ENCODE measurements around the gene PDCD4. TPM values are rescaled to one million over a fixed set of nuclear protein-coding genes. Genes with fewer than 3 reads are reported as not detected.
"Not testable (repeated sequence)": the region's sequence is repeated elsewhere in the genome, so short reads cannot be mapped to it uniquely, and the experiment has no call there.

The PDCD4 gene
- total and polyA plus RNA-seq, 5 donors from 2014 or later: 167 to 224 (median 204) TPM

DNA sequence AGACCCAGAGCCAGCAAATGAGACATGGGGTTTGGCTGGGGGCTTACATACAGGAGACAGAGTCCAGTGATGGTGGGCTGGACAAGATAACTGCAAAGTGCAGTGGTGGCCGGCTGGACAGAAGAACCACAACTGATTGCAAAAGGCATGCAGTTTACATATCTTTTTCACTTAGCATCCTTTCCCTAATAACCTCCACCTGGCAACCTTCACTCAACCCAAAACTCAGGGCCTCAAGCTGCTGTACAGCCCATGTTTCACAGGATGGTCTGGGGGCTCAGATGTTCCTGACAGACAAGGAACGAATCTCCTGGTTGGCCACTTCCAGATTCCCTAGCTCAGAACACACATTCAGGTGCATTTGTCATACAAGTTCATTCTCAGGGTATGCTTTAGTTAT, 7.8 kb upstream of the PDCD4 start:
- no peak for DNase-seq
- peak overlapping the region; percentile 97 to 100 (median 98) for H3K27ac Mint-ChIP-seq
- Histone ChIP-seq H3K9me3 (ENCODE audit: control insufficient read depth in 2 of 2, low read length in 2 of 2) (no peaks in the 10 kb centered on the region), H3K4me1 (ENCODE audit: control insufficient read depth, insufficient read depth, low read length, poor library complexity, severe bottlenecking) (peaks cover 100% of the 10 kb centered on the region), H3K27ac (ENCODE audit: insufficient read depth, low read length, poor library complexity, severe bottlenecking) (peak overlapping the region; percentile 97), H3K36me3 (ENCODE audit: control insufficient read depth, insufficient read depth, low read length) (no peaks in the 10 kb centered on the region), H3K4me3 (ENCODE audit: low read depth, low read length) (peak overlapping the region; percentile 74), H3K27me3 (ENCODE audit: control insufficient read depth, insufficient read depth, low read length) (no peaks in the 10 kb centered on the region)
- no peak for ATAC-seq (ENCODE audit: low read depth in 2 of 2)
- H3K36me3 Mint-ChIP-seq: no peaks in the 10 kb centered on the region
- no peaks in the 10 kb centered on the region for H3K9me3 Mint-ChIP-seq
- peaks cover 48 to 99% (median 81%) of the 10 kb centered on the region in 4 donors for H3K4me1 Mint-ChIP-seq
- H3K27me3 Mint-ChIP-seq: no peaks in the 10 kb centered on the region
- peak overlapping the region; percentile 1 to 84 (median 82) for H3K4me3 Mint-ChIP-seq

DNA sequence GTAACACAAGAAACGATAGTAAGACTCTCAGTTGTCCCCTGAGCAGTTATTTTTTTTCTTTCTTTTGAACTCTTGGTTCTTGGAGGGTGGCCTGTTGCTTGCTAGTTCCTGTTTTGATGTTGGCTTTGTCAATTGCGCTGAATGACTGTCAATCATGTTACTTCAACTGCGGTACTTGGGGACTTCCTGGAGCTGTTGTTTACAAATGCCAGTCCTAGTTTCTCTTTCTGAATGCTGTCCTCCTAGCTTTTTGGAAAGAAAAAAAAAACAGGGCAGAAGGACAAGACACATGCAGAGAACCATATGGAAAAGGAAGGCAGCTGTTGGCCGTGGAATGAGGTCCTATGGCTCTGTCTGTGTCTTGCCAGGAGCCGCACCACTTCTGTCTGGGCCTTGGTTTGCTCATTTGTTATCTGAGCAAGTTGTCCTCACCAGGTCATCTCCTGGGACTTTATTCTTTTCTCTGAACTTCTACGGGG, 7.0 kb upstream of the PDCD4 start:
- Histone ChIP-seq H3K4me1 (ENCODE audit: control insufficient read depth, insufficient read depth, low read length, poor library complexity, severe bottlenecking) (peaks cover 100% of the 10 kb centered on the region), H3K27ac (ENCODE audit: insufficient read depth, low read length, poor library complexity, severe bottlenecking) (peak overlapping the region; percentile 97), H3K36me3 (ENCODE audit: control insufficient read depth, insufficient read depth, low read length) (no peaks in the 10 kb centered on the region), H3K4me3 (ENCODE audit: low read depth, low read length) (peak overlapping the region; percentile 74), H3K9me3 (ENCODE audit: control insufficient read depth in 2 of 2, low read length in 2 of 2) (no peaks in the 10 kb centered on the region), H3K27me3 (ENCODE audit: control insufficient read depth, insufficient read depth, low read length) (no peaks in the 10 kb centered on the region)
- peaks cover 54 to 99% (median 84%) of the 10 kb centered on the region in 4 donors for H3K4me1 Mint-ChIP-seq
- peak overlapping the region; percentile 79 to 84 (median 84) for H3K4me3 Mint-ChIP-seq
- peaks cover 4% of the 10 kb centered on the region for H3K36me3 Mint-ChIP-seq
- peak overlapping the region; percentile 97 to 100 (median 98) for H3K27ac Mint-ChIP-seq
- H3K27me3 Mint-ChIP-seq: no peaks in the 10 kb centered on the region
- no peaks in the 10 kb centered on the region for H3K9me3 Mint-ChIP-seq
- DNase-seq (peak; percentile 57 to 95 (median 87)), ATAC-seq (ENCODE audit: low read depth in 2 of 2) (peak; percentile 81)

DNA sequence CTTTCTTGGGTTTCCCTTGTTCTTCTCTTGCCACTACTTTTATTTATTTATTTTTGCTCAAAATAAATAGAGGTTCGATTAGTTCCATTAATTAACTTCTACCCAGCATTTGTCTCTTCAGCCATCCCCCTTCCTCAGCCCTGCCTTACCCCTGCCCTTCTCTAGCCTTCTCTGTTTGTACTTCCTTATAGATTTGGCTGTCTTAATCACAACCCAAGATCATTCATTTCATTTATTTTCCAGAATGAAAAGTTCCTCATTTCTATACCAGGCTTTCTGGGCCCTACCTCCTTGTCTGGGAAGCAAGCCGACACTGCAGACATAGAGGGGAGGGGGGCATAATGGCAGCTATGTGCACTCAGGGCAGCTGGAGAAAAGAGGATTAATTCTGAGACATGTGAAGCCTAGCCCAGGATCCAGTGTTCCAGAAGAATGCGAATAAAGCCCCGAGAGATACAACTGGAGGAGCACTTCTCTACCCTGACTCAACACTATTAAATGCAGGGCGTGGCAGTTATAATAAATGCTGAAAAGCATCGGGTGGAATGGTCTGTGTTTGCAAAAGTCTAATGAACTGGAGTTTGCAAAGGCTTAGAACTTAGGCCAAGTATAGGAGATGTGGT, 6.4 kb upstream of the PDCD4 start:
- H3K27ac Mint-ChIP-seq: peak overlapping the region; percentile 97 to 100 (median 98)
- Histone ChIP-seq H3K36me3 (ENCODE audit: control insufficient read depth, insufficient read depth, low read length) (no peaks in the 10 kb centered on the region), H3K27ac (ENCODE audit: insufficient read depth, low read length, poor library complexity, severe bottlenecking) (peak overlapping the region; percentile 97), H3K27me3 (ENCODE audit: control insufficient read depth, insufficient read depth, low read length) (no peaks in the 10 kb centered on the region), H3K9me3 (ENCODE audit: control insufficient read depth in 2 of 2, low read length in 2 of 2) (no peaks in the 10 kb centered on the region), H3K4me1 (ENCODE audit: control insufficient read depth, insufficient read depth, low read length, poor library complexity, severe bottlenecking) (peaks cover 100% of the 10 kb centered on the region), H3K4me3 (ENCODE audit: low read depth, low read length) (peak overlapping the region; percentile 74)
- peak overlapping the region; percentile 79 to 84 (median 84) for H3K4me3 Mint-ChIP-seq
- no peak for ATAC-seq (ENCODE audit: low read depth in 2 of 2)
- peaks cover 4% of the 10 kb centered on the region for H3K36me3 Mint-ChIP-seq
- H3K27me3 Mint-ChIP-seq: no peaks in the 10 kb centered on the region
- H3K4me1 Mint-ChIP-seq: peaks cover 49 to 99% (median 84%) of the 10 kb centered on the region in 4 donors
- H3K9me3 Mint-ChIP-seq: no peaks in the 10 kb centered on the region
- DNase-seq: no peak

DNA sequence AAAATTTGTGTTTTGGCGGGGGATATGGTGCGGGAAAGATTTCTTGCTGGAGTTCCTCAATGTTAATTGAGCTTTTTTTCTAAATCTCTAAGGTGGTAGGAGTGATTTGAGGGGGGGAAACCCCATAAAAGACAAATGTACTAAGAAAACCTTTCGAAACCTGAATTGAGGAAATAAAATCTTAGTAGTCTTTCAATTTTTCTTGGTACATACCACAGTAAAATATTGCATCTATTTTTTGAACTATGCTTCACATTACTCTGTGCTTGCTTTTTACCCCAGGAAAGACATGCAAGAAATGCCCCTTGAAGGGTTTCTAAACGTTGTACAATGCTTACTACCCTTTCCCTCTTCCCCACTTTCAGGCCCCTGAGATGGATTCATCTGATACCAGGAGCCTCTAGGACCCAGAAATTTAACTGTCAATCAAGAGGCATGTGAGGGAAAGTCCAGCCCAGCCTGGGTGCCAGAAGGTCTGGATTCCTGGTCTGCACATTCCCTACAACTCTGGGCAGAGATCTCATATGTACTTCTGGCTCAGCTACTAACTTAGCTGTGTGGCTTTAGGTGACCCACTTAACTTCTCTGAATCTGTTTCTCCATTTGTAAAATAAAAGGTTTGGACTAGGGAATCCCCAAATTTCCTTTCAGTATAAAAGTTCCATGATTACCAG, 5.8 kb upstream of the PDCD4 start:
- H3K36me3 Mint-ChIP-seq: peaks cover 4% of the 10 kb centered on the region
- no peaks in the 10 kb centered on the region for H3K36me3 ChIP-seq (ENCODE audit: control insufficient read depth, insufficient read depth, low read length)
- H3K27ac ChIP-seq (ENCODE audit: insufficient read depth, low read length, poor library complexity, severe bottlenecking): peak overlapping the region; percentile 97
- H3K27ac Mint-ChIP-seq: peak overlapping the region; percentile 97 to 100 (median 98)
- peak in 1 of 3 donors; percentile 57 for DNase-seq
- no peaks in the 10 kb centered on the region for H3K27me3 Mint-ChIP-seq
- peaks cover 0 to 1% (median 0%) of the 10 kb centered on the region in 7 donors for H3K9me3 Mint-ChIP-seq
- no peak for ATAC-seq (ENCODE audit: low read depth in 2 of 2)
- no peaks in the 10 kb centered on the region for H3K27me3 ChIP-seq (ENCODE audit: control insufficient read depth, insufficient read depth, low read length)
- H3K4me3 Mint-ChIP-seq: peak overlapping the region; percentile 27 to 84 (median 82)
- H3K4me1 ChIP-seq (ENCODE audit: control insufficient read depth, insufficient read depth, low read length, poor library complexity, severe bottlenecking): peaks cover 100% of the 10 kb centered on the region
- H3K4me3 ChIP-seq (ENCODE audit: low read depth, low read length): peak overlapping the region; percentile 74
- no peaks in the 10 kb centered on the region for H3K9me3 ChIP-seq (ENCODE audit: control insufficient read depth in 2 of 2, low read length in 2 of 2)
- H3K4me1 Mint-ChIP-seq: peaks cover 48 to 99% (median 84%) of the 10 kb centered on the region in 4 donors

DNA sequence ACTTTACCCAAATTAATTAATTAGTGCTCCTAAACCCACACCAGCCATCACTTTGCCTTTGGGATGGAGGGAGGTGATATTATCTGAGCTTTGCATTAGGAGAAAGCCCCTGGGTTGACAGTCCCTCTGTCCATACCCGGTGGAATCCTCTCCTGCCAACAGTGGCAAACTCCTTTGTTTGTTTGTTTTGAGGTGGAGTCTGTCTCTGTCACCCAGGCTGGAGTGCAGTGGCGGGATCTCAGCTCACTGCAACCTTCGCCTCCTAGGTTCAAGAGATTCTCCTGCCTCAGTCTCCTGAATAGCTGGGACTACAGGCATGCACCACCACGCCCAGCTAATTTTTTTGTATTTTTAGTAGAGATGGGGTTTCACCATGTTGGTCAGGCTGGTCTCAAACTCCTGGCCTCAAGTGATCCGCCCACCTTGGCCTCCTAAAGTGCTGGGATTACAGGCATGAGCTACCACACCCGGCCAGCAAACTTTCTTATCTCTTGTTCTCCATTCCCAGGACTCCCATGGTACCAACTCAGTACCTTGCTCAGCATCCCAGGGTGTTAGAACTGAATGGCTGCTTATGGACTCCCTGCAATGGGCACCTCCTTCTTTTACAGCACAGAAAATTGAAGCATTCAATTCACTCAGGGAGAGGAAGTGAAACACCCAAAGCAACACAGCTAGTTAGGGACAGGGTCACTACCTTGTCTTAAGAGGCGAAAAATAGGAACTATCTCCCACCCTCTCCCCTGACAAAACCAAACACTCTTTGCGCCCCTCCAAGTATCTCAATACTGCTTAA, 4.5 kb upstream of the PDCD4 start:
- ATAC-seq (ENCODE audit: low read depth in 2 of 2); H3K36me3 ChIP-seq (ENCODE audit: control insufficient read depth, insufficient read depth, low read length); H3K9me3 ChIP-seq (ENCODE audit: control insufficient read depth in 2 of 2, low read length in 2 of 2); H3K9me3 Mint-ChIP-seq; H3K36me3 Mint-ChIP-seq; H3K27me3 Mint-ChIP-seq; H3K27me3 ChIP-seq (ENCODE audit: control insufficient read depth, insufficient read depth, low read length): not testable (repeated sequence)
- peaks cover 95% of the 10 kb centered on the region for H3K4me1 ChIP-seq (ENCODE audit: control insufficient read depth, insufficient read depth, low read length, poor library complexity, severe bottlenecking)
- H3K4me1 Mint-ChIP-seq: peaks cover 45 to 93% (median 78%) of the 10 kb centered on the region in 4 donors
- peak overlapping the region; percentile 90 to 100 (median 97) for H3K27ac Mint-ChIP-seq
- H3K4me3 Mint-ChIP-seq: peak overlapping the region; percentile 66 to 99 (median 86)
- peak overlapping the region; percentile 99 for H3K27ac ChIP-seq (ENCODE audit: insufficient read depth, low read length, poor library complexity, severe bottlenecking)
- H3K4me3 ChIP-seq (ENCODE audit: low read depth, low read length): peak overlapping the region; percentile 74
- peak in 1 of 3 donors; percentile 42 for DNase-seq

DNA sequence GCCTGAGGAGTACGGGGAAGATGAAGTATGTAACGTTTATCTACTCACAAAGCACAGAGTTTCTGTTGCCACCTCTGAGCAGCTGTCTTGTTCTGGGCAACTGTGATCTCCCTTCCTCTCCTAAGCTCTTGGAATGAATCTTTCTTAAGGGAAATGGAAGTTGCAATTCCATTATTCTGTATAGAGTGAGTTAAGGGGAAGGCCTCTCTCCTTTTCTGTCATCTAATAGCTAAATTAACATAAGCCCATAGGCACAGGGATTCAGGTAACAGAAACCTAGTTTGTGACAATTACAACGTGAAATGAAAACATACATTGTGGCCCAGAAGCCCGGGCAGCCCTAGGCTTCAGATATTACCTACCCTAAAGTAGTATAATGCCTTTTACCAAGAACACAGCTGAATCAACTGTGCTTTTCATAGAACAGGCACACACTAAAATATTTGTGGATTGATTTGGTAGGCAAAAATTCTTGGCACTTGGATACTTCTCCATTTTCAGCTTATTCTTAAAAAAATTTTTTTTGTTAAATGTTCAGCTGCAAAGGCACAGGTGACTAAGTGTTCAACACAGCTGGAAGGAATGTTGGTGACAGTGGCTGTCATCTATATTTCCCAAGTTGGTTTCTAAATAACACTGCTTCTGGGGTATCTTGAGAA, 3.8 kb upstream of the PDCD4 start:
- H3K9me3 Mint-ChIP-seq: peaks cover 0 to 1% (median 0%) of the 10 kb centered on the region in 7 donors
- Histone ChIP-seq H3K4me1 (ENCODE audit: control insufficient read depth, insufficient read depth, low read length, poor library complexity, severe bottlenecking) (peaks cover 92% of the 10 kb centered on the region), H3K9me3 (ENCODE audit: control insufficient read depth in 2 of 2, low read length in 2 of 2) (no peaks in the 10 kb centered on the region), H3K27ac (ENCODE audit: insufficient read depth, low read length, poor library complexity, severe bottlenecking) (peak overlapping the region; percentile 99), H3K36me3 (ENCODE audit: control insufficient read depth, insufficient read depth, low read length) (no peaks in the 10 kb centered on the region), H3K27me3 (ENCODE audit: control insufficient read depth, insufficient read depth, low read length) (no peaks in the 10 kb centered on the region), H3K4me3 (ENCODE audit: low read depth, low read length) (peak overlapping the region; percentile 49)
- peak overlapping the region; percentile 96 to 99 (median 97) for H3K4me3 Mint-ChIP-seq
- H3K27ac Mint-ChIP-seq: peak overlapping the region; percentile 94 to 100 (median 97)
- H3K36me3 Mint-ChIP-seq: peaks cover 9% of the 10 kb centered on the region
- H3K27me3 Mint-ChIP-seq: peaks cover 9% of the 10 kb centered on the region
- H3K4me1 Mint-ChIP-seq: peaks cover 45 to 85% (median 75%) of the 10 kb centered on the region in 4 donors
- DNase-seq (no peak), ATAC-seq (ENCODE audit: low read depth in 2 of 2) (no peak)

DNA sequence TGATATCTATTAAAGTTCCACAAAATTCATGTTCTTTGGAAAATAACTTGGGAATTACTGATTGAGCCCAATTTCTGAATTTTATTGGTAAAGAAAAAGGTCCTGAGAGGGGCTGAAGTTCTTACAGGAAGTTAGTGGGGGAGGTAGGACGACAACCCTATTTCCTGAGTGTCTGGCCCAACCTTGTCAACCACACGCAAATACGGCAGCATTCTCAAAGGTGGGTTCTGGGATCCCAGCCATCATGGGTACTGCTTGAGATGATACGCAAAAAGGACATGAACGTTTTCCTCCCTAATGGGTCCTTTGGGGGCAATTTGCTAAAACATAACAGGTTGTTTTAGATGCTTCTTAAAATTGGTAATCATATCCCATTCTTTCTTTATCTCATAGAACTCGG, 2.7 kb upstream of the PDCD4 start:
- no peak for ATAC-seq (ENCODE audit: low read depth in 2 of 2)
- Mint-ChIP-seq H3K27me3 (peaks cover 14% of the 10 kb centered on the region), H3K27ac (peak overlapping the region; percentile 94 to 100 (median 97)), H3K36me3 (peaks cover 9% of the 10 kb centered on the region), H3K4me3 (peak overlapping the region; percentile 96 to 99 (median 97)), H3K9me3 (peaks cover 0 to 1% (median 0%) of the 10 kb centered on the region in 7 donors), H3K4me1 (peaks cover 47 to 83% (median 70%) of the 10 kb centered on the region in 4 donors)
- Histone ChIP-seq H3K27me3 (ENCODE audit: control insufficient read depth, insufficient read depth, low read length) (no peaks in the 10 kb centered on the region), H3K4me3 (ENCODE audit: low read depth, low read length) (peak overlapping the region; percentile 79), H3K4me1 (ENCODE audit: control insufficient read depth, insufficient read depth, low read length, poor library complexity, severe bottlenecking) (peaks cover 92% of the 10 kb centered on the region), H3K27ac (ENCODE audit: insufficient read depth, low read length, poor library complexity, severe bottlenecking) (peak overlapping the region; percentile 99), H3K36me3 (ENCODE audit: control insufficient read depth, insufficient read depth, low read length) (no peaks in the 10 kb centered on the region), H3K9me3 (ENCODE audit: control insufficient read depth in 2 of 2, low read length in 2 of 2) (no peaks in the 10 kb centered on the region)
- DNase-seq: peak; percentile 42 to 71 (median 60)
